Measurements from ENCODE around the gene THOC5.
"Not testable (repeated sequence)": the region's sequence is repeated elsewhere in the genome, so short reads cannot be mapped to it uniquely, and the experiment has no call there.

DNA sequence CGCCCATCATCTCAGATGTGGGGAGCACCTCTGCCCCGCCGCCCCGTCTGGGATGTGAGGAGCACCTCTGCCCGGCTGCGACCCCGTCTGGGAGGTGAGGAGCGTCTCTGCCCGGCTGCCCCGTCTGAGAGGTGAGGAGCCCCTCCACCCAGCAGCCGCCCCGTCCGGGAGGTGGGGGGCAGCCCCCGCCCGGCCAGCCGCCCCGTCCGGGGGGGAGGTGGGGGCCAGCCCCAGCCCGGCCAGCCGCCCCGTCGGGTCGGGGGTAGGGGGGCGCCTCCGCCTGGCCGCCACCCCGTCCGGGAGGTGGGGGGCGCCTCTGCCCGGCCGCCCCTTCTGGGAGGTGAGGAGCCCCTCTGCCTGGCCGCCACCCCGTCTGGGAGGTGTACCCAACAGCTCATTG lies 1.2 kb downstream of the THOC5 start:
- TF ChIP-seq, protein P1, sequence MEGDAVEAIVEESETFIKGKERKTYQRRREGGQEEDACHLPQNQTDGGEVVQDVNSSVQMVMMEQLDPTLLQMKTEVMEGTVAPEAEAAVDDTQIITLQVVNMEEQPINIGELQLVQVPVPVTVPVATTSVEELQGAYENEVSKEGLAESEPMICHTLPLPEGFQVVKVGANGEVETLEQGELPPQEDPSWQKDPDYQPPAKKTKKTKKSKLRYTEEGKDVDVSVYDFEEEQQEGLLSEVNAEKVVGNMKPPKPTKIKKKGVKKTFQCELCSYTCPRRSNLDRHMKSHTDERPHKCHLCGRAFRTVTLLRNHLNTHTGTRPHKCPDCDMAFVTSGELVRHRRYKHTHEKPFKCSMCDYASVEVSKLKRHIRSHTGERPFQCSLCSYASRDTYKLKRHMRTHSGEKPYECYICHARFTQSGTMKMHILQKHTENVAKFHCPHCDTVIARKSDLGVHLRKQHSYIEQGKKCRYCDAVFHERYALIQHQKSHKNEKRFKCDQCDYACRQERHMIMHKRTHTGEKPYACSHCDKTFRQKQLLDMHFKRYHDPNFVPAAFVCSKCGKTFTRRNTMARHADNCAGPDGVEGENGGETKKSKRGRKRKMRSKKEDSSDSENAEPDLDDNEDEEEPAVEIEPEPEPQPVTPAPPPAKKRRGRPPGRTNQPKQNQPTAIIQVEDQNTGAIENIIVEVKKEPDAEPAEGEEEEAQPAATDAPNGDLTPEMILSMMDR (IDR thresholded peaks at IDR 0.05 in 2 of 3, conservative IDR thresholded peaks at IDR 0.05 in 1 of 3; ENCODE audit: borderline replicate concordance in 1 of 3, insufficient read depth in 1 of 3, low read depth in 2 of 3, low read length in 2 of 3) = not testable (repeated sequence)
- TF ChIP-seq ZNF274 (IDR thresholded peaks at IDR 0.05; ENCODE audit: low read depth, low read length); SP1 (IDR thresholded peaks at IDR 0.05; ENCODE audit: low read depth): not testable (repeated sequence)

Measured in HCT116 (cell line).